IPS DF 6.9 (cell line): ENCODE results near the gene DCUN1D5.
"Not testable (repeated sequence)": the region's sequence is repeated elsewhere in the genome, so short reads cannot be mapped to it uniquely, and the experiment has no call there.

ENCODE experiments used
- DNase-seq: peaks from one replicate; pipeline ENCODE4 v3.0.0-alpha.2; 2013; ENCODE audit warnings: low read depth, low spot score
- H3K27ac ChIP-seq: one replicate; pipeline ENCODE4 v1.5.1; 2013; ENCODE audit warnings: low read length, control low read depth
- H3K27me3 ChIP-seq: 2 replicates; pipeline ENCODE4 v1.6.1; 2013; ENCODE audit warnings: mild to moderate bottlenecking, low read length; ENCODE audit not compliant: control insufficient read depth, insufficient read depth
- H3K36me3 ChIP-seq: 2 replicates; pipeline ENCODE4 v1.6.1; 2013; ENCODE audit warnings: low read length; ENCODE audit not compliant: control insufficient read depth, insufficient read depth
- H3K4me1 ChIP-seq: 2 replicates; pipeline ENCODE4 v1.6.1; 2013; ENCODE audit warnings: low read length; ENCODE audit not compliant: control insufficient read depth, insufficient read depth
- H3K4me3 ChIP-seq: 2 replicates; pipeline ENCODE4 v1.5.1; 2013; ENCODE audit warnings: mild to moderate bottlenecking, low read length
- H3K9me3 ChIP-seq: 2 replicates; pipeline ENCODE4 v1.6.1; 2013; ENCODE audit warnings: low read length, inconsistent platforms; ENCODE audit not compliant: control insufficient read depth, insufficient read depth
- WGBS: extraction: QIAGEN DNeasy Blood & Tissue Kit; methylation state at CpG from one replicate; pipeline ENCODE4 v1.1.7; 2013; ENCODE audit warnings: mixed read lengths, missing lambda C conversion rate; ENCODE audit not compliant: insufficient read length, insufficient coverage; 5-methylcytosine and 5-hydroxymethylcytosine counted together

Gene DCUN1D5

GRCh38 chr11:103031834-103032233, 60.1 kb downstream of the DCUN1D5 start:
- H3K27me3 ChIP-seq: no peaks in the 10 kb centered on the region
- DNase-seq: no peak
- H3K4me1 ChIP-seq: peaks cover 1% of the 10 kb centered on the region; the same call in 1 of the 2 replicates
- H3K9me3 ChIP-seq: no peaks in the 10 kb centered on the region
- no peak overlapping the region for H3K4me3 ChIP-seq
- H3K27ac ChIP-seq: no peak overlapping the region
- no CpG with 5 or more reads among the region's 2 CpGs for WGBS
- no peaks in the 10 kb centered on the region for H3K36me3 ChIP-seq

DNA sequence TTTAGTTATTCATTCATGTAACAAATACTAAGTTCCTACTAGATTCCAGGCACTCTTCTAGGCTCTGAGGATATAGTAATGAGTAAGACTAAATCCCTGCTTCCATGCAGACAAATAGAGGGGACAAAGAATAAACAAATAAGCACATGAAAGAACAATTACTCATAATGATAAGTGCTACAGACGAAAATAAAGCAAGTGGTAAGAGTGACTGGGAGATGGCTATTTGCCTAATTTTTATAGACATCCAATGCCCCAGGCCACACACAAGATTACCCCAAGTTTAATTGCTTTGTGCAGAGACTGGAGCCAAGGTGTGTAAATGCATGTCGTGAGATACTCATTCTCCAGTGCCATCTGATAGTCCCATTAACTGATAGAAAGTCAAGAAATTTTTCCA, 62.6 kb downstream of the DCUN1D5 start:
- H3K27ac ChIP-seq: no peak overlapping the region
- H3K4me1 ChIP-seq: no peaks in the 10 kb centered on the region
- DNase-seq: no peak
- H3K4me3 ChIP-seq: no peak overlapping the region
- no peaks in the 10 kb centered on the region for H3K9me3 ChIP-seq
- no peaks in the 10 kb centered on the region for H3K27me3 ChIP-seq
- WGBS: no CpG with 5 or more reads among the region's 2 CpGs
- H3K36me3 ChIP-seq: no peaks in the 10 kb centered on the region

DNA sequence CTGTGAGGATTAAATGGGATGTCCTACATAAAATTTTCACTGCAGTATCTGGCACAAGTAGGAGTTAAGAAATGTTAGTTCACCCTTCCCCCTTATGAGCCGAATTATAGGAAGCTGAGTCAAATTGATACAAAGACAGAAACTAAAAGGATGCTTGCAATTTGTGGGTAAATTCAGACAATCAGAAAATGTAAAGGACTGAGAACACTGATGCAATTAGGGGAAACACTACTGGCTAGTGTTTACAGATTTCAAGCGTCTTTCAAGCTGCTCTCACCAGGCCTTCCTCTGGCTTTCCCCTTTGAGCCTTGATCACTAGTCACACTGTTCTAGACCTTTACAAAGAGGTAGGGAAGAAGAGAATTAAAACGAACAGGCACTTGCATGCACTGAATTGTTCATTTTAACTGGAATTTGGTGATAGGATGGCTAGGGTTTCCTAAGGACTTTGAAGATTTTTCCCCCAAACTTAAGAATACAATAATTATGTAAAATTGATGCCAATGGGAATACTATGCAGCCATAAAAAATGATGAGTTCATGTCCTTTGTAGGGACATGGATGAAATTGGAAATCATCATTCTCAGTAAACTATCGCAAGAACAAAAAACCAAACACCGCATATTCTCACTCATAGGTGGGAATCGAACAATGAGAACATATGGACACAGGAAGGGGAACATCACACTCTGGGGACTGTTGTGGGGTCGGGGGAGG, 63.5 kb downstream of the DCUN1D5 start:
- H3K36me3 ChIP-seq, H3K4me3 ChIP-seq, H3K9me3 ChIP-seq, H3K27ac ChIP-seq, DNase-seq, H3K27me3 ChIP-seq, H3K4me1 ChIP-seq: not testable (repeated sequence)
- WGBS: no CpG with 5 or more reads among the region's 7 CpGs

GRCh38 chr11:103024086-103024485, 67.9 kb downstream of the DCUN1D5 start:
- H3K27ac ChIP-seq: no peak overlapping the region
- H3K27me3 ChIP-seq: no peaks in the 10 kb centered on the region
- H3K36me3 ChIP-seq: no peaks in the 10 kb centered on the region
- no peak for DNase-seq
- no peaks in the 10 kb centered on the region for H3K9me3 ChIP-seq
- H3K4me1 ChIP-seq: no peaks in the 10 kb centered on the region
- no peak overlapping the region for H3K4me3 ChIP-seq
- WGBS: no CpG with 5 or more reads among the region's 3 CpGs

GRCh38 chr11:103016031-103016430, 75.9 kb downstream of the DCUN1D5 start:
- no peak for DNase-seq
- Histone ChIP-seq H3K27me3 (no peaks in the 10 kb centered on the region), H3K4me1 (no peaks in the 10 kb centered on the region), H3K36me3 (no peaks in the 10 kb centered on the region), H3K9me3 (no peaks in the 10 kb centered on the region), H3K27ac (no peak overlapping the region), H3K4me3 (no peak overlapping the region)
- WGBS: no CpG with 5 or more reads among the region's 1 CpG

GRCh38 chr11:103013421-103013820, 78.5 kb downstream of the DCUN1D5 start:
- Histone ChIP-seq H3K4me3 (no peak overlapping the region), H3K27me3 (no peaks in the 10 kb centered on the region), H3K4me1 (no peaks in the 10 kb centered on the region), H3K36me3 (no peaks in the 10 kb centered on the region), H3K27ac (no peak overlapping the region), H3K9me3 (no peaks in the 10 kb centered on the region)
- no CpG with 5 or more reads among the region's 1 CpG for WGBS
- DNase-seq: no peak
